ENCODE data around the gene FBP2. TPM values are rescaled to one million over a fixed set of nuclear protein-coding genes. Genes with fewer than 3 reads are reported as not detected.

FBP2 gene
- polyA plus RNA-seq, 1 of the 3 experiments (the other 2 are of a cell fraction): not detected

- no peaks in the 10 kb centered on the region for H3K9me2 ChIP-seq
- H3K27ac ChIP-seq (ENCODE audit: low read depth in 2 of 2, low read length in 1 of 2): no peak overlapping the region
- H3K4me3 ChIP-seq (ENCODE audit: low read depth in 2 of 2, low read length in 1 of 2): no peak overlapping the region
- ChIA-PET CTCF (no interaction called here), POLR2A (no interaction called here)
- H3K36me3 ChIP-seq (replicated peaks in 1 of 2; ENCODE audit: control insufficient read depth in 1 of 2, insufficient read depth in 2 of 2, low read length in 1 of 2): no peaks in the 10 kb centered on the region
- H3F3A ChIP-seq (replicated peaks; ENCODE audit: insufficient read depth): no peaks in the 10 kb centered on the region
- no peaks in the 10 kb centered on the region for H3K9me3 ChIP-seq
- no peak for DNase-seq
- H4K20me1 ChIP-seq (ENCODE audit: insufficient read depth): no peaks in the 10 kb centered on the region
- no peak overlapping the region for H2AFZ ChIP-seq (ENCODE audit: low read depth)
- H3K79me2 ChIP-seq (ENCODE audit: insufficient read depth): no peaks in the 10 kb centered on the region
- no peaks in the 10 kb centered on the region for H3K27me3 ChIP-seq (ENCODE audit: insufficient read depth)
- H3K4me1 ChIP-seq (ENCODE audit: control insufficient read depth in 1 of 2, insufficient read depth in 2 of 2, low read depth in 1 of 2, low read length in 1 of 2): no peaks in the 10 kb centered on the region
- H3K9ac ChIP-seq: no peak overlapping the region
- no peak overlapping the region for H3K4me2 ChIP-seq
- no peak for TF ChIP-seq CTCF (IDR thresholded peaks at IDR 0.05)
- TF ChIP-seq EZH2phosphoT487 (IDR thresholded peaks at IDR 0.05; ENCODE audit: borderline replicate concordance, low read depth): no peak
- no peak for TF ChIP-seq RAD21 (IDR thresholded peaks at IDR 0.05; ENCODE audit: low read length)
- WGBS (ENCODE audit: low lambda C conversion rate): 14% methylated on average over 1 of the region's 1 CpG
Measured at GRCh38 chr9:94526951-94527350, 66.7 kb downstream of the FBP2 start.

DNA sequence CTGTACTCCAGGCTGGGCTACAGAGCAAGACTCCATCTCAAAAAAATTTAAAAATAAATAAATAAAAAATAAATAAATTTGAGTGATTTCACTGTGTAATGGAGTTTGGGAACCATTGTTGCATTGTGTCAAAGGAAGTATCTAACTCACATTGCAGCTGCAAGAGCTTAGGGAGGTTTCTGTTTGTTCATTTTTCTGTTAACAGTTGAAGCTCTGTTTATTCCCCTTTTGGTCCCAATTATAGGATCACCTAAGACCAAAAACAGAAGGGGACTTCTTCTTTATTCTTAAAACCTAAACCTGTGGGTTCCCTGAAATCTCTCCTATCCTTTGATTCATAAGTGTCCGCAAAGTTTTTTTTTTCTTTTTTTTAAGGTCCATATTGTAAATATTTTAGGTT lies 67.4 kb downstream of the FBP2 start:
- 89% methylated on average over 1 of the region's 1 CpG for WGBS (ENCODE audit: low lambda C conversion rate)

More for the DNA sequence above, 67.4 kb downstream of the FBP2 start:
- H3K79me2 ChIP-seq (ENCODE audit: insufficient read depth): no peaks in the 10 kb centered on the region
- H3K9me2 ChIP-seq: no peaks in the 10 kb centered on the region
- ChIA-PET CTCF (no interaction called here), POLR2A (interaction anchor here (0.5 kb wide), 1 partner anchor 82 kb away, joined by 4 read pairs; no protein-coding TSS in a partner anchor)
- no peaks in the 10 kb centered on the region for H3K36me3 ChIP-seq (replicated peaks in 1 of 2; ENCODE audit: control insufficient read depth in 1 of 2, insufficient read depth in 2 of 2, low read length in 1 of 2)
- H3K27me3 ChIP-seq (ENCODE audit: insufficient read depth): no peaks in the 10 kb centered on the region
- TF ChIP-seq FOXM1 (IDR thresholded peaks at IDR 0.05; ENCODE audit: low read depth) (no peak), TAF1 (IDR thresholded peaks at IDR 0.05; ENCODE audit: borderline replicate concordance, low read depth, low read length) (no peak), SMC3 (IDR thresholded peaks at IDR 0.05; ENCODE audit: low read depth, low read length) (no peak), TCF12 (IDR thresholded peaks at IDR 0.05) (no peak), EZH2phosphoT487 (IDR thresholded peaks at IDR 0.05; ENCODE audit: borderline replicate concordance, low read depth) (no peak), GATA2 (CRISPR knock-in tag; IDR thresholded peaks at IDR 0.05) (no peak), GABPA (IDR thresholded peaks at IDR 0.05; ENCODE audit: low read depth) (no peak), JUND (IDR thresholded peaks at IDR 0.05) (no peak), MEF2A (IDR thresholded peaks at IDR 0.05; ENCODE audit: borderline replicate concordance, low read depth) (no peak), RFX5 (IDR thresholded peaks at IDR 0.05; ENCODE audit: low read length) (no peak), NRF1 (IDR thresholded peaks at IDR 0.05; ENCODE audit: low read depth, low read length) (no peak)
- TF ChIP-seq, protein P1, sequence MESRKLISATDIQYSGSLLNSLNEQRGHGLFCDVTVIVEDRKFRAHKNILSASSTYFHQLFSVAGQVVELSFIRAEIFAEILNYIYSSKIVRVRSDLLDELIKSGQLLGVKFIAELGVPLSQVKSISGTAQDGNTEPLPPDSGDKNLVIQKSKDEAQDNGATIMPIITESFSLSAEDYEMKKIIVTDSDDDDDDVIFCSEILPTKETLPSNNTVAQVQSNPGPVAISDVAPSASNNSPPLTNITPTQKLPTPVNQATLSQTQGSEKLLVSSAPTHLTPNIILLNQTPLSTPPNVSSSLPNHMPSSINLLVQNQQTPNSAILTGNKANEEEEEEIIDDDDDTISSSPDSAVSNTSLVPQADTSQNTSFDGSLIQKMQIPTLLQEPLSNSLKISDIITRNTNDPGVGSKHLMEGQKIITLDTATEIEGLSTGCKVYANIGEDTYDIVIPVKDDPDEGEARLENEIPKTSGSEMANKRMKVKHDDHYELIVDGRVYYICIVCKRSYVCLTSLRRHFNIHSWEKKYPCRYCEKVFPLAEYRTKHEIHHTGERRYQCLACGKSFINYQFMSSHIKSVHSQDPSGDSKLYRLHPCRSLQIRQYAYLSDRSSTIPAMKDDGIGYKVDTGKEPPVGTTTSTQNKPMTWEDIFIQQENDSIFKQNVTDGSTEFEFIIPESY (IDR thresholded peaks at IDR 0.05; ENCODE audit: borderline replicate concordance, low read depth): no peak
- H3K4me3 ChIP-seq (ENCODE audit: low read depth in 2 of 2, low read length in 1 of 2): no peak overlapping the region
- no peaks in the 10 kb centered on the region for H3F3A ChIP-seq (replicated peaks; ENCODE audit: insufficient read depth)
- H2AFZ ChIP-seq (ENCODE audit: low read depth): no peak overlapping the region
- no peaks in the 10 kb centered on the region for H4K20me1 ChIP-seq (ENCODE audit: insufficient read depth)
- no peak overlapping the region for H3K4me2 ChIP-seq
- no peaks in the 10 kb centered on the region for H3K4me1 ChIP-seq (ENCODE audit: control insufficient read depth in 1 of 2, insufficient read depth in 2 of 2, low read depth in 1 of 2, low read length in 1 of 2)
- H3K9me3 ChIP-seq: no peaks in the 10 kb centered on the region
- no peak overlapping the region for H3K9ac ChIP-seq
- DNase-seq: no peak
- no peak overlapping the region for H3K27ac ChIP-seq (ENCODE audit: low read depth in 2 of 2, low read length in 1 of 2)
